ENCODE measurements around the gene CEP20.

Gene CEP20

GRCh38 chr16:15916323-15916722, 27.9 kb upstream of the CEP20 start:
- Histone ChIP-seq H3K79me2 (ENCODE audit: control insufficient read depth, insufficient read depth, low read length, unreplicated experiment) (no peaks in the 10 kb centered on the region), H2AFZ (ENCODE audit: low read length, unreplicated experiment) (no peak overlapping the region), H3K4me1 (ENCODE audit: control insufficient read depth, insufficient read depth, low read length, unreplicated experiment) (peaks cover 11% of the 10 kb centered on the region), H3K4me3 (ENCODE audit: low read depth, low read length) (no peak overlapping the region), H3K27ac (ENCODE audit: low read depth, low read length) (no peak overlapping the region), H3K36me3 (ENCODE audit: insufficient read depth, low read length) (no peaks in the 10 kb centered on the region), H3K27me3 (ENCODE audit: insufficient read depth, low read length) (no peaks in the 10 kb centered on the region)

- no peak overlapping the region for H3K4me3 ChIP-seq (ENCODE audit: low read depth, low read length)
- H2AFZ ChIP-seq (ENCODE audit: low read length, unreplicated experiment) = no peak overlapping the region
- H3K4me1 ChIP-seq (ENCODE audit: control insufficient read depth, insufficient read depth, low read length, unreplicated experiment) = peaks cover 11% of the 10 kb centered on the region
- H3K27me3 ChIP-seq (ENCODE audit: insufficient read depth, low read length) = no peaks in the 10 kb centered on the region
- H3K36me3 ChIP-seq (ENCODE audit: insufficient read depth, low read length) = no peaks in the 10 kb centered on the region
- H3K79me2 ChIP-seq (ENCODE audit: control insufficient read depth, insufficient read depth, low read length, unreplicated experiment) = no peaks in the 10 kb centered on the region
- H3K27ac ChIP-seq (ENCODE audit: low read depth, low read length) = no peak overlapping the region
These were observed 27.2 kb upstream of the CEP20 start for GRCh38 chr16:15915555-15916081.

- no peaks in the 10 kb centered on the region for H3K36me3 ChIP-seq (ENCODE audit: insufficient read depth, low read length)
- no peak overlapping the region for H3K27ac ChIP-seq (ENCODE audit: low read depth, low read length)
- H3K4me3 ChIP-seq (ENCODE audit: low read depth, low read length) = no peak overlapping the region
- no peak overlapping the region for H2AFZ ChIP-seq (ENCODE audit: low read length, unreplicated experiment)
- no peaks in the 10 kb centered on the region for H3K4me1 ChIP-seq (ENCODE audit: control insufficient read depth, insufficient read depth, low read length, unreplicated experiment)
- no peaks in the 10 kb centered on the region for H3K79me2 ChIP-seq (ENCODE audit: control insufficient read depth, insufficient read depth, low read length, unreplicated experiment)
- H3K27me3 ChIP-seq (ENCODE audit: insufficient read depth, low read length) = no peaks in the 10 kb centered on the region
These were observed 24.8 kb upstream of the CEP20 start for GRCh38 chr16:15913046-15913698.

DNA sequence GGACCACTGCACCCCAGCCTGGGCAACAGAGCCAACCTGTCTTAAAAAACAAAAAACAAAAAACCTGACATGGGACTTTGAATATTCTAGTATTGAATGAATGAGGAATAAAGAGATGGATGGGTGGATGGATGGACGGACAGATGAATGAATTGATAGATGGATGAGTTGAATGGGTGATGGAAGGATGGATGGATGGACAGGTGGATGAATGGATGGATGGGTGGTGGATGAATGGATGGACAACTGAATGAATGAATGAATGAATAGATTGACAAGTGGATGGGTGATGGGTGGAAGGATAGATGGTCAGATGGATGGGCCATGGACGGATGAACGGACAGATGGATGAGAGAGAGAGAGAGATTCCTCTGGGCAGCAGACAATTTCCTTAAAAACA, 22.8 kb upstream of the CEP20 start:
- no peaks in the 10 kb centered on the region for H3K36me3 ChIP-seq (ENCODE audit: insufficient read depth, low read length)
- no peak overlapping the region for H2AFZ ChIP-seq (ENCODE audit: low read length, unreplicated experiment)
- no peak overlapping the region for H3K27ac ChIP-seq (ENCODE audit: low read depth, low read length)
- H3K4me1 ChIP-seq (ENCODE audit: control insufficient read depth, insufficient read depth, low read length, unreplicated experiment) = no peaks in the 10 kb centered on the region
- H3K27me3 ChIP-seq (ENCODE audit: insufficient read depth, low read length) = no peaks in the 10 kb centered on the region
- H3K79me2 ChIP-seq (ENCODE audit: control insufficient read depth, insufficient read depth, low read length, unreplicated experiment) = no peaks in the 10 kb centered on the region
- H3K4me3 ChIP-seq (ENCODE audit: low read depth, low read length) = no peak overlapping the region

DNA sequence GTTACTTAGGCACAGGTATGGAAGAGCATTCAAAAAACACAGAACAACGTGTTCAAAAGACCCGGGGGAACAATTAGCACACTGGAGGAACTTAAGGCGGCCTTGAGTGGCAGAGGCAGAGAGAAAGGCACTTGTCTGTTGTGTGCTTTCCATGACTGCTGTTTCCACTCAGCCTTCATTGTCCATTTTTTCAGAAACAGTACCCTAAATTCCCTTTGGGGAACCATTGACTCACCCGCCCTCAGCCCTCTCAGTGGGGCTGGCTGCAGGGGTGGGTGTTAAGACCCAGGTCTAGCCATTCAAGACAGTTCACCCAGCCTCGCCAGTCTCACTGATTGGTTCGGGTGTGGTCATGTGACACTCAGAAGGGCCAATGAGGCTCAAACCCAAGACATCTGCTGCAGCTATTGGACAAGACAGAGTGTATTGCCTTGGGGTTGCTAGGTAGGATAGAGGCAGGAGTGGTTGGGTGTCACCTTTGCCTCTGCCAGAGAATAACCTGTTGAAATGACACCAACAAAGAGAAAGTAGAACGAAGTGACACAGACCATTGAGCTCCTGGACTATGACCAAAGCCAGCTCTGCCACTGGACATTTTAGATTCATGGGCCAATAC, 19.6 kb upstream of the CEP20 start:
- no peaks in the 10 kb centered on the region for H3K27me3 ChIP-seq (ENCODE audit: insufficient read depth, low read length)
- H3K4me1 ChIP-seq (ENCODE audit: control insufficient read depth, insufficient read depth, low read length, unreplicated experiment) = no peaks in the 10 kb centered on the region
- no peak overlapping the region for H2AFZ ChIP-seq (ENCODE audit: low read length, unreplicated experiment)
- no peak overlapping the region for H3K27ac ChIP-seq (ENCODE audit: low read depth, low read length)
- no peaks in the 10 kb centered on the region for H3K79me2 ChIP-seq (ENCODE audit: control insufficient read depth, insufficient read depth, low read length, unreplicated experiment)
- no peak overlapping the region for H3K4me3 ChIP-seq (ENCODE audit: low read depth, low read length)
- no peaks in the 10 kb centered on the region for H3K36me3 ChIP-seq (ENCODE audit: insufficient read depth, low read length)

- Histone ChIP-seq H3K27me3 (ENCODE audit: insufficient read depth, low read length) (no peaks in the 10 kb centered on the region), H3K4me3 (ENCODE audit: low read depth, low read length) (no peak overlapping the region), H3K27ac (ENCODE audit: low read depth, low read length) (no peak overlapping the region), H3K4me1 (ENCODE audit: control insufficient read depth, insufficient read depth, low read length, unreplicated experiment) (no peaks in the 10 kb centered on the region), H3K36me3 (ENCODE audit: insufficient read depth, low read length) (no peaks in the 10 kb centered on the region), H2AFZ (ENCODE audit: low read length, unreplicated experiment) (no peak overlapping the region), H3K79me2 (ENCODE audit: control insufficient read depth, insufficient read depth, low read length, unreplicated experiment) (no peaks in the 10 kb centered on the region)
These were observed 18.0 kb upstream of the CEP20 start for GRCh38 chr16:15906439-15906838.

- Histone ChIP-seq H3K4me1 (ENCODE audit: control insufficient read depth, insufficient read depth, low read length, unreplicated experiment) (peaks cover 9% of the 10 kb centered on the region), H2AFZ (ENCODE audit: low read length, unreplicated experiment) (no peak overlapping the region), H3K36me3 (ENCODE audit: insufficient read depth, low read length) (no peaks in the 10 kb centered on the region), H3K79me2 (ENCODE audit: control insufficient read depth, insufficient read depth, low read length, unreplicated experiment) (no peaks in the 10 kb centered on the region), H3K4me3 (ENCODE audit: low read depth, low read length) (no peak overlapping the region), H3K27me3 (ENCODE audit: insufficient read depth, low read length) (no peaks in the 10 kb centered on the region), H3K27ac (ENCODE audit: low read depth, low read length) (no peak overlapping the region)
These were observed 15.6 kb upstream of the CEP20 start for GRCh38 chr16:15903960-15904359.

GRCh38 chr16:15900901-15901500, 12.6 kb upstream of the CEP20 start:
- H3K27me3 ChIP-seq (ENCODE audit: insufficient read depth, low read length) = no peaks in the 10 kb centered on the region
- no peak overlapping the region for H3K4me3 ChIP-seq (ENCODE audit: low read depth, low read length)
- H3K27ac ChIP-seq (ENCODE audit: low read depth, low read length) = no peak overlapping the region
- no peak overlapping the region for H2AFZ ChIP-seq (ENCODE audit: low read length, unreplicated experiment)
- no peaks in the 10 kb centered on the region for H3K79me2 ChIP-seq (ENCODE audit: control insufficient read depth, insufficient read depth, low read length, unreplicated experiment)
- no peaks in the 10 kb centered on the region for H3K36me3 ChIP-seq (ENCODE audit: insufficient read depth, low read length)
- H3K4me1 ChIP-seq (ENCODE audit: control insufficient read depth, insufficient read depth, low read length, unreplicated experiment) = peaks cover 9% of the 10 kb centered on the region

- H3K27ac ChIP-seq (ENCODE audit: low read depth, low read length) = no peak overlapping the region
- H3K4me3 ChIP-seq (ENCODE audit: low read depth, low read length) = no peak overlapping the region
- H3K4me1 ChIP-seq (ENCODE audit: control insufficient read depth, insufficient read depth, low read length, unreplicated experiment) = peaks cover 9% of the 10 kb centered on the region
- H2AFZ ChIP-seq (ENCODE audit: low read length, unreplicated experiment) = no peak overlapping the region
- no peaks in the 10 kb centered on the region for H3K79me2 ChIP-seq (ENCODE audit: control insufficient read depth, insufficient read depth, low read length, unreplicated experiment)
- no peaks in the 10 kb centered on the region for H3K27me3 ChIP-seq (ENCODE audit: insufficient read depth, low read length)
- no peaks in the 10 kb centered on the region for H3K36me3 ChIP-seq (ENCODE audit: insufficient read depth, low read length)
These were observed 12.0 kb upstream of the CEP20 start for GRCh38 chr16:15900357-15900756.

DNA sequence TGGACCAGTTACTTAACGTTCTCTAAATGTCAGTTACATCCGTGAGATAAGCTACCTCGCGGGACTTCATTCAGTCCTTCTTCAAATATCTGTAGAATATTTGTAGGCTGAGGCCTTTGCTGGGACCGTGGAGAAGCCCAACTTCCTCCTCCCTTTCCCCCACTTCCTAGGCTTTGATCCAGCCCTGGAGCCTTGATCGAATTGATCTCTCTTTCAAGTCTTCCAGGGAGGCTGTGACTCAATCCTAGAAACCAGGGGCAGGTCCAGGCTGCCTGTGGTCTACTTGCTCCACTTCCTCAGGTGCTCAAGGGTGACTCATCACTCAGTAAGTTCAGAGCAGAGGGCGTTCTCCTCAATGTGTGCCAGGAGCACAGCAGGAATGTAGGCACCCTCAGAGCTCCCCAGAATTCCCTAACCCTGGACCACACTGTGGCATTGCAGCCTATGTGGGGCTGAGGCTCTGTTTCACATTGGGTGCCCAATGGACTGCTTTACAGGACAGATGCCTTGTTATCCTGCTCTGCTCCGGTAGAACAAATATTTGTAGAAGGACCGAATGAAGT, 11.2 kb upstream of the CEP20 start:
- no peaks in the 10 kb centered on the region for H3K27me3 ChIP-seq (ENCODE audit: insufficient read depth, low read length)
- H2AFZ ChIP-seq (ENCODE audit: low read length, unreplicated experiment) = no peak overlapping the region
- no peak overlapping the region for H3K27ac ChIP-seq (ENCODE audit: low read depth, low read length)
- H3K36me3 ChIP-seq (ENCODE audit: insufficient read depth, low read length) = no peaks in the 10 kb centered on the region
- H3K4me3 ChIP-seq (ENCODE audit: low read depth, low read length) = no peak overlapping the region
- peaks cover 9% of the 10 kb centered on the region for H3K4me1 ChIP-seq (ENCODE audit: control insufficient read depth, insufficient read depth, low read length, unreplicated experiment)
- no peaks in the 10 kb centered on the region for H3K79me2 ChIP-seq (ENCODE audit: control insufficient read depth, insufficient read depth, low read length, unreplicated experiment)

Measured in ACC112 (cell line).